ENCODE results near the gene ITGB7.

ITGB7 gene

GRCh38 chr12:53225635-53226424 lies 18.8 kb upstream of the ITGB7 start:
- TF ChIP-seq CTCF (IDR thresholded peaks at IDR 0.05; ENCODE audit: low read depth, low read length, missing control alignments): no peak
- DNase-seq (ENCODE audit: extremely low read depth, low read depth): no peak

GRCh38 chr12:53224897-53225634 lies 18.0 kb upstream of the ITGB7 start:
- no peak for TF ChIP-seq CTCF (IDR thresholded peaks at IDR 0.05; ENCODE audit: low read depth, low read length, missing control alignments)
- H3K4me3 ChIP-seq (replicated peaks; ENCODE audit: low read depth, low read length): no peak overlapping the region

More at GRCh38 chr12:53225635-53226424, 18.8 kb upstream of the ITGB7 start:
- H3K4me3 ChIP-seq (replicated peaks; ENCODE audit: low read depth, low read length): no peak overlapping the region

GRCh38 chr12:53224061-53224896 lies 17.2 kb upstream of the ITGB7 start:
- DNase-seq (ENCODE audit: extremely low read depth, low read depth): no peak
- TF ChIP-seq CTCF (IDR thresholded peaks at IDR 0.05; ENCODE audit: low read depth, low read length, missing control alignments): peak; percentile 37
- H3K4me3 ChIP-seq (replicated peaks; ENCODE audit: low read depth, low read length): no peak overlapping the region

More at GRCh38 chr12:53224897-53225634, 18.0 kb upstream of the ITGB7 start:
- no peak for DNase-seq (ENCODE audit: extremely low read depth, low read depth)

- DNase-seq (ENCODE audit: extremely low read depth, low read depth): no peak
- H3K4me3 ChIP-seq (replicated peaks; ENCODE audit: low read depth, low read length): no peak overlapping the region
- TF ChIP-seq CTCF (IDR thresholded peaks at IDR 0.05; ENCODE audit: low read depth, low read length, missing control alignments): no peak
Measured at GRCh38 chr12:53223389-53224060, 16.5 kb upstream of the ITGB7 start.

GRCh38 chr12:53222806-53223261 lies 15.8 kb upstream of the ITGB7 start:
- no peak for DNase-seq (ENCODE audit: extremely low read depth, low read depth)
- H3K4me3 ChIP-seq (replicated peaks; ENCODE audit: low read depth, low read length): no peak overlapping the region
- no peak for TF ChIP-seq CTCF (IDR thresholded peaks at IDR 0.05; ENCODE audit: low read depth, low read length, missing control alignments)

- H3K4me3 ChIP-seq (replicated peaks; ENCODE audit: low read depth, low read length): peak overlapping the region; percentile 48
- no peak for TF ChIP-seq CTCF (IDR thresholded peaks at IDR 0.05; ENCODE audit: low read depth, low read length, missing control alignments)
- no peak for DNase-seq (ENCODE audit: extremely low read depth, low read depth)
Measured at GRCh38 chr12:53222170-53222721, 15.2 kb upstream of the ITGB7 start.

Data from HFF-Myc (cell line).